Posterior vena cava (tissue), 2 donors: ENCODE results near the gene DKK2. TPM values are rescaled to one million over a fixed set of nuclear protein-coding genes. Genes with fewer than 3 reads are reported as not detected.

Source experiments
- DNase-seq: peaks from one replicate; pipeline ENCODE4 v3.0.0-alpha.2; 2020; ENCODE audit warnings: low spot score
- intact Hi-C, 2 donors: fragments of 100-400 bp; cut with DNase I; formaldehyde crosslinking; loops; one replicate each; pipeline versions ENCODE4 v1.14.1 to v1.14.2; 2022 to 2023
- long read RNA-seq, 2 donors: library from polyadenylated mRNA; unstranded; transcript quantifications; one replicate each; pipeline ENCODE4 v2.0.0, GENCODE V29; 2020 to 2021
- total RNA-seq, 2 donors: library from RNA; stranded (reverse); fragmentation: NEBNext Ultra II Directional; extraction: Animal tissue kit (Norgen Biotek cat#: 25700); gene quantifications; one replicate each; pipeline ENCODE4 v1.2.1, GENCODE V29; 2021
- donor health status: DM: yes; HTN: yes; CAD: no.
- donor health status: DM: yes; HTN: yes; CAD: no.

The DKK2 gene
- 1 to 10 TPM; 1.1 to 1.4 TPM for total RNA-seq
- long read RNA-seq, donor 1 = 0 reads
- long read RNA-seq, donor 2, partial matches to known transcripts = 0 of 1 reads
- long read RNA-seq, donor 2, other reads (novel, unspliced or antisense) = 0 of 1 reads

- peak; percentile 74 for DNase-seq
- intact Hi-C loops = loop anchor here in 1 of 2 donors (10.0 kb wide), 1 partner anchor 139 kb away; no protein-coding TSS in a partner anchor
These were observed at the start of gene DKK2 for GRCh38 chr4:107035819-107036583. Gene DKK2, minus strand, starts transcription at chr4:107036313. Its CDS starts 722 bp downstream, at chr4:107035591.

GRCh38 chr4:107077192-107077591, 41.1 kb upstream of the DKK2 start:
- DNase-seq = no peak
- intact Hi-C loops = no loop called here

GRCh38 chr4:107072836-107073736, 37.0 kb upstream of the DKK2 start:
- intact Hi-C loops = no loop called here
- DNase-seq = no peak

- DNase-seq = no peak
- intact Hi-C loops = no loop called here
These were observed 35.0 kb upstream of the DKK2 start for GRCh38 chr4:107071108-107071507.

- DNase-seq = no peak
- intact Hi-C loops = no loop called here
These were observed 32.9 kb upstream of the DKK2 start for GRCh38 chr4:107069049-107069448.

GRCh38 chr4:107068116-107068515, 32.0 kb upstream of the DKK2 start:
- intact Hi-C loops = no loop called here
- no peak for DNase-seq

GRCh38 chr4:107066621-107067020, 30.5 kb upstream of the DKK2 start:
- intact Hi-C loops = no loop called here
- no peak for DNase-seq

- DNase-seq = no peak
- intact Hi-C loops = no loop called here
These were observed 29.1 kb upstream of the DKK2 start for GRCh38 chr4:107065201-107065600.

- DNase-seq = no peak
- intact Hi-C loops = no loop called here
These were observed 24.3 kb upstream of the DKK2 start for GRCh38 chr4:107060388-107060787.

GRCh38 chr4:107058828-107059227, 22.7 kb upstream of the DKK2 start:
- no peak for DNase-seq
- intact Hi-C loops = no loop called here

- intact Hi-C loops = no loop called here
These were observed 14.5 kb upstream of the DKK2 start for GRCh38 chr4:107050525-107051135.

GRCh38 chr4:107046261-107046660, 10.1 kb upstream of the DKK2 start:
- intact Hi-C loops = no loop called here

More at GRCh38 chr4:107050525-107051135, 14.5 kb upstream of the DKK2 start:
- DNase-seq = no peak

GRCh38 chr4:107044170-107044569, 8.1 kb upstream of the DKK2 start:
- no peak for DNase-seq
- intact Hi-C loops = no loop called here

More at GRCh38 chr4:107046261-107046660, 10.1 kb upstream of the DKK2 start:
- DNase-seq = no peak

- intact Hi-C loops = loop anchor here in 1 of 2 donors (10.0 kb wide), 1 partner anchor 138 kb away; no protein-coding TSS in a partner anchor
- peak; percentile 80 for DNase-seq
These were observed 1.1 kb upstream of the DKK2 start for GRCh38 chr4:107037199-107037584.

- intact Hi-C loops = loop anchor here in 1 of 2 donors (10.0 kb wide), 1 partner anchor 138 kb away; no protein-coding TSS in a partner anchor
These were observed 578 bp upstream of the DKK2 start for GRCh38 chr4:107036584-107037198.

GRCh38 chr4:107034996-107035818, 906 bp downstream of the DKK2 start:
- peak; percentile 79 for DNase-seq
- intact Hi-C loops = loop anchor here in 1 of 2 donors (10.0 kb wide), 1 partner anchor 140 kb away; no protein-coding TSS in a partner anchor

More at GRCh38 chr4:107036584-107037198, 578 bp upstream of the DKK2 start:
- DNase-seq = no peak

- DNase-seq = peak; percentile 81
- intact Hi-C loops = loop anchor here in 1 of 2 donors (10.0 kb wide), 1 partner anchor 140 kb away; no protein-coding TSS in a partner anchor
These were observed 1.8 kb downstream of the DKK2 start for GRCh38 chr4:107034091-107034995.
